HepG2 (cell line): Measurements from ENCODE around the gene GPS1. TPM values are rescaled to one million over a fixed set of nuclear protein-coding genes. Genes with fewer than 3 reads are reported as not detected.

Experiments used
- AGO1 ChIP-seq: fragments of 200-400 bp; formaldehyde crosslinking; IDR thresholded peaks from 2 replicates; pipeline ENCODE4 v1.6.1; 2017; ENCODE audit warnings: mild to moderate bottlenecking, low read depth, low read length, moderate library complexity; ENCODE audit not compliant: poor library complexity, severe bottlenecking
- ARID5B ChIP-seq: IDR thresholded peaks from 2 replicates; pipeline ENCODE4 v1.4.0; 2020; ENCODE audit warnings: mild to moderate bottlenecking, missing genetic modification reagents
- CTCF ChIP-seq: sonication (generic); formaldehyde crosslinking; IDR thresholded peaks from 2 replicates; pipeline ENCODE4 v1.5.0; 2020; ENCODE audit warnings: mild to moderate bottlenecking, missing genetic modification reagents, moderate library complexity
- DBP ChIP-seq: sonication (generic); formaldehyde crosslinking; IDR thresholded peaks from 2 replicates; pipeline ENCODE4 v1.4.0; 2020; ENCODE audit warnings: missing genetic modification reagents; ENCODE audit errors: not compliant biosample characterization
- FOXA1 ChIP-seq, 2 experiments: fragments of 450-650 bp in 1 of 2; sonication (generic) in 1 of 2; formaldehyde crosslinking in 1 of 2; IDR thresholded peaks; 2 replicates each; pipeline versions ENCODE4 v1.4.0 to v1.6.1; 2016 to 2020; ENCODE audit warnings: missing genetic modification reagents in 1 of 2
- FOXA3 ChIP-seq: IDR thresholded peaks from 2 replicates; pipeline ENCODE4 v1.6.1; 2016; ENCODE audit warnings: missing genetic modification reagents, missing compliant biosample characterization
- HDAC6 ChIP-seq: fragments of 200-600 bp; sonication (generic); IDR thresholded peaks from 2 replicates; pipeline ENCODE4 v1.7.0; 2017; ENCODE audit warnings: mild to moderate bottlenecking, antibody characterized with exemption, low read length, low read depth
- MTA1 ChIP-seq: sonication (generic); formaldehyde crosslinking; IDR thresholded peaks from 2 replicates; pipeline ENCODE4 v1.4.0; 2020; ENCODE audit warnings: missing genetic modification reagents, mild to moderate bottlenecking, borderline replicate concordance
- TIGD3 ChIP-seq: sonication (generic); formaldehyde crosslinking; IDR thresholded peaks from 2 replicates; pipeline ENCODE4 v1.5.1; 2020; ENCODE audit warnings: mild to moderate bottlenecking, missing genetic modification reagents, borderline replicate concordance
- WIZ ChIP-seq: sonication (generic); formaldehyde crosslinking; IDR thresholded peaks from 2 replicates; pipeline ENCODE4 v1.5.1; 2020; ENCODE audit warnings: mild to moderate bottlenecking, missing genetic modification reagents
- XBP1 ChIP-seq: sonication (generic); formaldehyde crosslinking; IDR thresholded peaks from 2 replicates; pipeline ENCODE4 v1.5.0; 2020; ENCODE audit warnings: missing genetic modification reagents
- ZBTB34 ChIP-seq: sonication (generic); formaldehyde crosslinking; IDR thresholded peaks from 2 replicates; pipeline ENCODE4 v1.8.0; 2022; ENCODE audit warnings: mild to moderate bottlenecking, missing genetic modification reagents
- ZBTB38 ChIP-seq: sonication (generic); formaldehyde crosslinking; IDR thresholded peaks from 2 replicates; pipeline ENCODE4 v1.5.1; 2020; ENCODE audit warnings: mild to moderate bottlenecking, missing genetic modification reagents
- ZBTB7A ChIP-seq: sonication (generic); formaldehyde crosslinking; IDR thresholded peaks from 2 replicates; pipeline ENCODE4 v1.8.0; 2022; ENCODE audit warnings: mild to moderate bottlenecking, missing genetic modification reagents
- ZNF556 ChIP-seq: sonication (generic); formaldehyde crosslinking; IDR thresholded peaks from 2 replicates; pipeline ENCODE4 v1.4.0; 2020; ENCODE audit warnings: mild to moderate bottlenecking, missing genetic modification reagents, borderline replicate concordance
- ZNF616 ChIP-seq: sonication (generic); formaldehyde crosslinking; IDR thresholded peaks from 2 replicates; pipeline ENCODE4 v1.5.0; 2020; ENCODE audit warnings: low read depth, mild to moderate bottlenecking, missing genetic modification reagents
- ZUFSP ChIP-seq: sonication (generic); formaldehyde crosslinking; IDR thresholded peaks from 2 replicates; pipeline ENCODE4 v1.9.0; 2021; ENCODE audit warnings: missing genetic modification reagents, mild to moderate bottlenecking, borderline replicate concordance
- polyA plus RNA-seq, 8 experiments: library from polyadenylated mRNA; depleted of rRNA in 3 of 8; stranded (reverse) in 7 of 8; unstranded in 1 of 8; fragments of >200 nt; fragmentation: Illumina TruSeq in 4 of 8; extraction: Trizol in 4 of 8; gene quantifications; 2 replicates each; pipeline versions ENCODE4 v1.2.1 to v1.2.3, GENCODE V29; 2011 to 2016; ENCODE audit warnings: low read depth in 4 of 8, missing spikeins in 1 of 8, mixed read lengths in 1 of 8; ENCODE audit not compliant: insufficient read depth in 1 of 8
- total RNA-seq, 5 experiments: library from RNA; depleted of rRNA; stranded (reverse); fragments of >200 nt; fragmentation: Illumina TruSeq; extraction: Trizol; gene quantifications; 2 replicates each; pipeline ENCODE4 v1.2.3, GENCODE V29; 2016; ENCODE audit warnings: low read depth in 1 of 5

Gene GPS1
- total and polyA plus RNA-seq, 2 of the 13 experiments (the other 11 are each of a cell fraction or from before 2014, with no cell fraction given), result 124 to 128 TPM

GRCh38 chr17:82039695-82040299, 11.9 kb upstream of the GPS1 start (continued):
- TF ChIP-seq ARID5B (CRISPR knock-in tag) (peak; percentile 33; the same call in 1 of the 2 replicates), FOXA1 (IDR thresholded peaks at IDR 0.05) (no peak), FOXA1 (CRISPR knock-in tag; IDR thresholded peaks at IDR 0.05) (no peak; the same call in 1 of the 2 replicates), ZUFSP (no peak), ZNF616 (no peak), ZBTB34 (CRISPR knock-in tag) (peak; percentile 81), FOXA3 (CRISPR knock-in tag) (peak; percentile 13; the same call in 1 of the 2 replicates), ZBTB38 (CRISPR knock-in tag) (peak; percentile 65), WIZ (CRISPR knock-in tag) (no peak), HDAC6 (no peak), AGO1 (no peak), XBP1 (CRISPR knock-in tag) (no peak), TIGD3 (CRISPR knock-in tag) (no peak), ZBTB7A (CRISPR knock-in tag) (peak; percentile 66; the same call in 1 of the 2 replicates), CTCF (CRISPR knock-in tag) (peak; percentile 15; the same call in 1 of the 2 replicates), ZNF556 (CRISPR knock-in tag) (0 out of 2 replicates have a peak, but pooled peaks have one; percentile 73), DBP (no peak), MTA1 (CRISPR knock-in tag) (peak; percentile 87; the same call in 1 of the 2 replicates)
